Measurements from ENCODE around the gene PTGDR2. TPM values are rescaled to one million over a fixed set of nuclear protein-coding genes. Genes with fewer than 3 reads are reported as not detected.

PTGDR2 gene
- total RNA-seq, 1 experiment from 2014 or later, result 0.07 TPM

GRCh38 chr11:60897496-60897895 lies 41.7 kb upstream of the PTGDR2 start (continued):
- TF ChIP-seq STAT6 (CRISPR knock-in tag; conservative IDR thresholded peaks at IDR 0.05; ENCODE audit: low read depth), result no peak
- TF ChIP-seq ZNF532 (CRISPR knock-in tag; IDR thresholded peaks at IDR 0.05; ENCODE audit: borderline replicate concordance), result no peak
- no peak for TF ChIP-seq ZNF423 (CRISPR knock-in tag; IDR thresholded peaks at IDR 0.05)
- TF ChIP-seq E2F5 (CRISPR knock-in tag; IDR thresholded peaks at IDR 0.05), result no peak
- no peak for TF ChIP-seq FOXP4 (CRISPR knock-in tag; IDR thresholded peaks at IDR 0.05)
- TF ChIP-seq ATF2 (CRISPR knock-in tag; IDR thresholded peaks at IDR 0.05; ENCODE audit: borderline replicate concordance, low read depth), result no peak
- no peak for TF ChIP-seq PRDM15 (CRISPR knock-in tag; IDR thresholded peaks at IDR 0.05)
- TF ChIP-seq SP1 (CRISPR knock-in tag; conservative IDR thresholded peaks at IDR 0.05), result no peak
- no peak for TF ChIP-seq PRRX2 (CRISPR knock-in tag; IDR thresholded peaks at IDR 0.05)

GRCh38 chr11:60895687-60896086 lies 39.9 kb upstream of the PTGDR2 start:
- H3K4me3 Mint-ChIP-seq, result no peak overlapping the region
- DNase-seq (ENCODE audit: low spot score) (no peak), ATAC-seq (no peak)
- ChIA-PET CTCF (interaction anchor here (1.8 kb wide), 1 partner anchor 8 kb away, joined by 4 read pairs; no protein-coding TSS in a partner anchor), POLR2A (no interaction called here)
- no peaks in the 10 kb centered on the region for H3K4me1 Mint-ChIP-seq
- peaks cover 74% of the 10 kb centered on the region for H3K36me3 Mint-ChIP-seq
- no peaks in the 10 kb centered on the region for H3K9me3 Mint-ChIP-seq
- H3K27ac Mint-ChIP-seq, result no peak overlapping the region
- H3K27me3 Mint-ChIP-seq (ENCODE audit: low read depth), result no peaks in the 10 kb centered on the region
- no peak for TF ChIP-seq CTCF (IDR thresholded peaks at IDR 0.05)
- TF ChIP-seq ZNF219 (CRISPR knock-in tag; IDR thresholded peaks at IDR 0.05; ENCODE audit: borderline replicate concordance), result no peak
- no peak for TF ChIP-seq SP1 (CRISPR knock-in tag; conservative IDR thresholded peaks at IDR 0.05)
- TF ChIP-seq E2F1 (CRISPR knock-in tag; IDR thresholded peaks at IDR 0.05), result no peak
- TF ChIP-seq ATF3 (CRISPR knock-in tag; conservative IDR thresholded peaks at IDR 0.05), result no peak
- no peak for TF ChIP-seq CDX4 (CRISPR knock-in tag; IDR thresholded peaks at IDR 0.05; ENCODE audit: borderline replicate concordance)
- TF ChIP-seq E2F5 (CRISPR knock-in tag; IDR thresholded peaks at IDR 0.05), result no peak
